Measurements from ENCODE around the gene CBLIF. TPM values are rescaled to one million over a fixed set of nuclear protein-coding genes. Genes with fewer than 3 reads are reported as not detected.
"Not testable (repeated sequence)": the region's sequence is repeated elsewhere in the genome, so short reads cannot be mapped to it uniquely, and the experiment has no call there.

CBLIF gene
- total RNA-seq (2014; rRNA removed; shearing (Covaris generic)): not detected in 2 replicates
- not detected in 2 replicates for polyA plus RNA-seq (2016; fragmentation: Nextera tagmentation; extraction: Ambion mirVana)

- H3K27me3 ChIP-seq (replicated peaks; ENCODE audit: insufficient read depth): no peaks in the 10 kb centered on the region
- no peaks in the 10 kb centered on the region for H3K9me3 ChIP-seq (ENCODE audit: low read depth)
- no peaks in the 10 kb centered on the region for H3K4me1 ChIP-seq (ENCODE audit: insufficient read depth)
- in situ Hi-C loops (cut with MboI): no loop called here
- H3K27ac ChIP-seq: no peak within 1 kb of the TSS
- DNase-seq: no peak
- H2AFZ ChIP-seq: no peak within 1 kb of the TSS
- H3K9me2 ChIP-seq (ENCODE audit: insufficient read depth): no peaks in the 10 kb centered on the region
- no peaks in the 10 kb centered on the region for H3K36me3 ChIP-seq (ENCODE audit: low read depth)
- H3K4me3 ChIP-seq: no peak within 1 kb of the TSS
- no peaks in the 10 kb centered on the region for H3K79me2 ChIP-seq (ENCODE audit: insufficient read depth)
- no peak within 1 kb of the TSS for H3K4me2 ChIP-seq (ENCODE audit: unreplicated experiment)
- H3K9ac ChIP-seq: no peak within 1 kb of the TSS
- TF ChIP-seq EZH2phosphoT487 (IDR thresholded peaks at IDR 0.05; ENCODE audit: insufficient read depth, low read depth) (no peak), EZH2 (IDR thresholded peaks at IDR 0.05; ENCODE audit: insufficient read depth, poor library complexity, severe bottlenecking) (no peak)
- H3F3A ChIP-seq (ENCODE audit: insufficient read depth): no peaks in the 10 kb centered on the region
- 51 to 53% methylated on average over 4 of the region's 4 CpGs for WGBS, 2 experiments (ENCODE audit: low coverage in 1 of 2, low lambda C conversion rate in 2 of 2, missing lambda C conversion rate in 2 of 2)
- no peaks in the 10 kb centered on the region for H4K20me1 ChIP-seq (ENCODE audit: insufficient read depth)
Measured at GRCh38 chr11:59845399-59845798, at the start of gene CBLIF. TSS of gene CBLIF (minus strand) at chr11:59845499. CDS start at chr11:59845453, 46 bp downstream.

- in situ Hi-C loops (cut with MboI): no loop called here
- Histone ChIP-seq H3K27ac (no peak overlapping the region), H4K20me1 (ENCODE audit: insufficient read depth) (no peaks in the 10 kb centered on the region), H3K9ac (no peak overlapping the region), H3K36me3 (ENCODE audit: low read depth) (no peaks in the 10 kb centered on the region), H3K4me2 (ENCODE audit: unreplicated experiment) (no peak overlapping the region), H3K79me2 (ENCODE audit: insufficient read depth) (no peaks in the 10 kb centered on the region), H3F3A (ENCODE audit: insufficient read depth) (no peaks in the 10 kb centered on the region), H3K9me3 (ENCODE audit: low read depth) (no peaks in the 10 kb centered on the region), H2AFZ (no peak overlapping the region), H3K9me2 (ENCODE audit: insufficient read depth) (no peaks in the 10 kb centered on the region), H3K4me3 (no peak overlapping the region), H3K27me3 (replicated peaks; ENCODE audit: insufficient read depth) (no peaks in the 10 kb centered on the region), H3K4me1 (ENCODE audit: insufficient read depth) (no peaks in the 10 kb centered on the region)
- 19 to 25% methylated on average over 1 of the region's 1 CpG for WGBS, 2 experiments (ENCODE audit: low coverage in 1 of 2, low lambda C conversion rate in 2 of 2, missing lambda C conversion rate in 2 of 2)
- TF ChIP-seq EZH2 (IDR thresholded peaks at IDR 0.05; ENCODE audit: insufficient read depth, poor library complexity, severe bottlenecking) (no peak), EZH2phosphoT487 (IDR thresholded peaks at IDR 0.05; ENCODE audit: insufficient read depth, low read depth) (no peak)
- no peak for DNase-seq
Measured at GRCh38 chr11:59894616-59895015, 49.3 kb upstream of the CBLIF start.

GRCh38 chr11:59891781-59892181 is 46.5 kb upstream of the CBLIF start:
- H3K4me2 ChIP-seq (ENCODE audit: unreplicated experiment): no peak overlapping the region
- DNase-seq: peak; percentile 10
- in situ Hi-C loops (cut with MboI): no loop called here

GRCh38 chr11:59887156-59887555 is 41.9 kb upstream of the CBLIF start:
- H3K27me3 ChIP-seq (replicated peaks; ENCODE audit: insufficient read depth); H3K79me2 ChIP-seq (ENCODE audit: insufficient read depth); in situ Hi-C loops (cut with MboI); H3K9me3 ChIP-seq (ENCODE audit: low read depth); H3F3A ChIP-seq (ENCODE audit: insufficient read depth); H3K36me3 ChIP-seq (ENCODE audit: low read depth); H3K9me2 ChIP-seq (ENCODE audit: insufficient read depth); H2AFZ ChIP-seq; DNase-seq; H3K4me2 ChIP-seq (ENCODE audit: unreplicated experiment); H3K4me3 ChIP-seq; H4K20me1 ChIP-seq (ENCODE audit: insufficient read depth); H3K4me1 ChIP-seq (ENCODE audit: insufficient read depth); H3K27ac ChIP-seq; H3K9ac ChIP-seq: not testable (repeated sequence)

More at GRCh38 chr11:59891781-59892181, 46.5 kb upstream of the CBLIF start:
- TF ChIP-seq EZH2 (IDR thresholded peaks at IDR 0.05; ENCODE audit: insufficient read depth, poor library complexity, severe bottlenecking): no peak
- TF ChIP-seq EZH2phosphoT487 (IDR thresholded peaks at IDR 0.05; ENCODE audit: insufficient read depth, low read depth): no peak
- WGBS, 2 experiments (ENCODE audit: low coverage in 1 of 2, low lambda C conversion rate in 2 of 2, missing lambda C conversion rate in 2 of 2): 10 to 13% methylated on average over 4 of the region's 4 CpGs
- no peaks in the 10 kb centered on the region for H3K79me2 ChIP-seq (ENCODE audit: insufficient read depth)
- no peaks in the 10 kb centered on the region for H3F3A ChIP-seq (ENCODE audit: insufficient read depth)
- no peaks in the 10 kb centered on the region for H3K9me3 ChIP-seq (ENCODE audit: low read depth)
- H3K4me3 ChIP-seq: no peak overlapping the region
- no peak overlapping the region for H2AFZ ChIP-seq
- H3K9me2 ChIP-seq (ENCODE audit: insufficient read depth): no peaks in the 10 kb centered on the region
- no peaks in the 10 kb centered on the region for H3K27me3 ChIP-seq (replicated peaks; ENCODE audit: insufficient read depth)
- no peaks in the 10 kb centered on the region for H3K36me3 ChIP-seq (ENCODE audit: low read depth)
- H4K20me1 ChIP-seq (ENCODE audit: insufficient read depth): no peaks in the 10 kb centered on the region
- no peak overlapping the region for H3K27ac ChIP-seq
- H3K4me1 ChIP-seq (ENCODE audit: insufficient read depth): no peaks in the 10 kb centered on the region
- no peak overlapping the region for H3K9ac ChIP-seq

- H3K79me2 ChIP-seq (ENCODE audit: insufficient read depth): no peaks in the 10 kb centered on the region
- H2AFZ ChIP-seq: no peak overlapping the region
- in situ Hi-C loops (cut with MboI): no loop called here
- H3K9ac ChIP-seq: no peak overlapping the region
- no peaks in the 10 kb centered on the region for H3F3A ChIP-seq (ENCODE audit: insufficient read depth)
- DNase-seq: no peak
- no peak overlapping the region for H3K4me2 ChIP-seq (ENCODE audit: unreplicated experiment)
- H3K4me1 ChIP-seq (ENCODE audit: insufficient read depth): no peaks in the 10 kb centered on the region
- TF ChIP-seq EZH2 (IDR thresholded peaks at IDR 0.05; ENCODE audit: insufficient read depth, poor library complexity, severe bottlenecking) (no peak), EZH2phosphoT487 (IDR thresholded peaks at IDR 0.05; ENCODE audit: insufficient read depth, low read depth) (no peak)
- H3K9me3 ChIP-seq (ENCODE audit: low read depth): no peaks in the 10 kb centered on the region
- no peaks in the 10 kb centered on the region for H3K36me3 ChIP-seq (ENCODE audit: low read depth)
- no peak overlapping the region for H3K4me3 ChIP-seq
- no peaks in the 10 kb centered on the region for H3K9me2 ChIP-seq (ENCODE audit: insufficient read depth)
- no peaks in the 10 kb centered on the region for H4K20me1 ChIP-seq (ENCODE audit: insufficient read depth)
- no peaks in the 10 kb centered on the region for H3K27me3 ChIP-seq (replicated peaks; ENCODE audit: insufficient read depth)
- H3K27ac ChIP-seq: no peak overlapping the region
- 27 to 34% methylated on average over 1 of the region's 1 CpG for WGBS, 2 experiments (ENCODE audit: low coverage in 1 of 2, low lambda C conversion rate in 2 of 2, missing lambda C conversion rate in 2 of 2)
Measured at GRCh38 chr11:59883597-59883996, 38.3 kb upstream of the CBLIF start.

Measured in GM23248 (cell line).